ENCODE measurements around the gene APOF. TPM values are rescaled to one million over a fixed set of nuclear protein-coding genes. Genes with fewer than 3 reads are reported as not detected.

APOF gene
- total and polyA plus RNA-seq, 2 of the 8 experiments (the other 6 are each of a cell fraction or from before 2014, with no cell fraction given) = not detected

DNA sequence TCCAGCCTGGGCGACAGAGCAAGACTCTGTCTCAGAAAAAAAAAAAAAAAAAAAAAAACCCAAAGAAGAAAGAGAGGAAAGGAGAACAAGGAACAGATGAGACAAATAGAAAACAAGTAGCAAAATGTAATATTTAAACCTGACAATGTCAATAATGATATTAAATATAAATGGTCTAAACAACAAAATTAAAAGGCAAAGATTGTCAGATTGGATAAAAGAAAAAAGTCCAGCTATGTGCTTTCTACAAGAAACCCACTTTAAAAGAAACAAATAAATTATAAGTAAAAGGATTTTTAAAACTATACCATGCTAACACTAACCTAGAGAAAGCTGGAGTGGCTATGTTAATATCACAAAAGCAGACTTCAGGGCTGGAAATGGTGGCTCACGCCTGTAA lies 29.7 kb upstream of the APOF start:
- H3K4me3 ChIP-seq (ENCODE audit: extremely low read depth in 1 of 4, insufficient read depth in 2 of 4, low read depth in 3 of 4, low read length in 4 of 4) = no peak overlapping the region
- H2BK120ac ChIP-seq (replicated peaks; ENCODE audit: low read depth, low read length) = no peak overlapping the region
- H3K56ac ChIP-seq (replicated peaks; ENCODE audit: insufficient read length, low read depth, low read length) = no peak overlapping the region
- no peak overlapping the region for H4K91ac ChIP-seq (replicated peaks; ENCODE audit: insufficient read length, low read length)
- no peak overlapping the region for H3K18ac ChIP-seq (ENCODE audit: extremely low read depth, low read length)
- CTCF ChIA-PET (ENCODE audit: partially characterized antibody) = interaction anchor here (0.6 to 1.6 kb wide), 3 partner anchors 14 to 235 kb away, joined by 3 to 5 read pairs (median 4); no protein-coding TSS in a partner anchor
- H3K27me3 ChIP-seq (replicated peaks in 1 of 4; ENCODE audit: control insufficient read depth in 3 of 4, extremely low read depth in 1 of 4, insufficient read depth in 3 of 4, low read length in 3 of 4) = no peaks in the 10 kb centered on the region
- H3K4me2 ChIP-seq (ENCODE audit: insufficient read depth in 1 of 2, low read depth in 2 of 2, low read length in 2 of 2) = no peak overlapping the region
- POLR2A ChIA-PET (ENCODE audit: partially characterized antibody) = no interaction called here
- H3K4me1 ChIP-seq (replicated peaks in 1 of 4; ENCODE audit: control insufficient read depth in 3 of 4, insufficient read depth in 4 of 4, low read length in 3 of 4) = peaks cover 0 to 2% (median 0%) of the 10 kb centered on the region in 4 experiments; a peak in 1 of 7 replicates
- no peaks in the 10 kb centered on the region for H4K20me1 ChIP-seq (replicated peaks in 1 of 2; ENCODE audit: control insufficient read depth in 1 of 2, insufficient read depth in 2 of 2, low read length in 2 of 2)
- no peak overlapping the region for H3K23ac ChIP-seq (ENCODE audit: insufficient read length)
- H4K8ac ChIP-seq (ENCODE audit: extremely low read depth, insufficient read depth, low read length) = no peak overlapping the region
- H4K5ac ChIP-seq (ENCODE audit: insufficient read length, low read depth, low read length) = no peak overlapping the region
- FAIRE-seq (no peak), DNase-seq (ENCODE audit: low read depth in 1 of 2, low spot score in 2 of 2) (no peak)
- H2BK5ac ChIP-seq (ENCODE audit: low read depth, low read length) = no peak overlapping the region
- H3K27ac ChIP-seq (ENCODE audit: low read depth, low read length) = no peak overlapping the region
- no peak overlapping the region for H2BK20ac ChIP-seq (ENCODE audit: low read length)
- H3K14ac ChIP-seq (ENCODE audit: insufficient read length) = no peak overlapping the region
- no peak overlapping the region for H2AFZ ChIP-seq (ENCODE audit: low read length)
- H3K79me1 ChIP-seq (ENCODE audit: low read depth, low read length) = no peaks in the 10 kb centered on the region
- TF ChIP-seq HDAC2 (IDR thresholded peaks at IDR 0.05; ENCODE audit: borderline replicate concordance in 1 of 2, low read depth in 2 of 2, low read length in 2 of 2) = no peak
- no peak for TF ChIP-seq SIX5 (IDR thresholded peaks at IDR 0.05; ENCODE audit: low read depth, low read length)
- no peak for TF ChIP-seq POLR2AphosphoS5 (IDR thresholded peaks at IDR 0.05; ENCODE audit: low read depth, low read length)
- no peak for TF ChIP-seq BACH1 (IDR thresholded peaks at IDR 0.05; ENCODE audit: low read length)
- TF ChIP-seq SP4 (IDR thresholded peaks at IDR 0.05; ENCODE audit: low read length) = no peak
- H3K4ac ChIP-seq (replicated peaks; ENCODE audit: insufficient read length, low read depth, low read length) = no peak overlapping the region
- no peak overlapping the region for H2BK12ac ChIP-seq (ENCODE audit: low read depth, low read length)
- 82% methylated on average over 1 of the region's 2 CpGs; no CpG with 5 or more reads in 1 of the 2 experiments for WGBS, 2 experiments (ENCODE audit: extremely low coverage in 1 of 2, insufficient coverage in 1 of 2, insufficient read length in 1 of 2, insufficient replicate concordance in 2 of 2, low coverage in 1 of 2, low lambda C conversion rate in 2 of 2, missing lambda C conversion rate in 1 of 2)
- H3K23me2 ChIP-seq (ENCODE audit: low read depth, low read length) = no peaks in the 10 kb centered on the region
- H3K79me2 ChIP-seq (ENCODE audit: control insufficient read depth in 1 of 2, insufficient read depth in 2 of 2, low read length in 2 of 2) = no peaks in the 10 kb centered on the region
- H3K9me3 ChIP-seq (ENCODE audit: insufficient read depth in 2 of 2, low read depth in 1 of 2, low read length in 1 of 2) = peaks cover 0 to under 1% of the 10 kb centered on the region in 2 experiments; a peak in 1 of 4 replicates
- H3K36me3 ChIP-seq (ENCODE audit: control insufficient read depth in 2 of 4, insufficient read depth in 4 of 4, low read length in 3 of 4) = no peaks in the 10 kb centered on the region
- H3K9ac ChIP-seq (replicated peaks in 1 of 4; ENCODE audit: extremely low read depth in 1 of 4, low read depth in 3 of 4, low read length in 3 of 4) = no peak overlapping the region
- H2BK15ac ChIP-seq (ENCODE audit: low read length) = no peak overlapping the region
- no peak overlapping the region for H2AK5ac ChIP-seq (ENCODE audit: low read depth, low read length)
